OCI-LY3 (cell line): ENCODE data around the gene ATF6.

ENCODE experiments used
- CTCF ChIP-seq: fragments of 200-600, 300-600 bp; sonication (generic); IDR thresholded peaks from 2 replicates; pipeline ENCODE4 v1.5.1; 2014; ENCODE audit warnings: antibody characterized with exemption, low read length, low read depth
- EZH2phosphoT487 ChIP-seq: fragments of 200-600 bp; shearing (Covaris generic); IDR thresholded peaks from 2 replicates; pipeline ENCODE4 v1.6.1; 2018; ENCODE audit warnings: antibody characterized with exemption, mixed run types, low read depth

- no peak for TF ChIP-seq CTCF
- no peak for TF ChIP-seq EZH2phosphoT487
These were observed 32.6 kb upstream of the ATF6 start for GRCh38 chr1:161733526-161733925.
